Lung (tissue), 12 donors: Measurements from ENCODE around the gene PLA2R1. TPM values are rescaled to one million over a fixed set of nuclear protein-coding genes. Genes with fewer than 3 reads are reported as not detected.

ENCODE experiments used
- ATAC-seq: fragments of 200-7000 bp; cut with Tn5 transposase; one replicate; pipeline ENCODE4 v1.9.1; 2020; ENCODE audit warnings: moderate number of reproducible peaks; ENCODE audit not compliant: insufficient read depth, low FRiP score
- DNase-seq, 3 donors: peaks; one replicate each; pipeline ENCODE4 v3.0.0-alpha.2; 2013 to 2017
- H3K27ac ChIP-seq, 2 donors: one replicate each; pipeline ENCODE4 v1.5.1; 2013; ENCODE audit warnings: mild to moderate bottlenecking in 2 of 2, moderate library complexity in 2 of 2, control low read depth in 1 of 2, inconsistent platforms in 1 of 2, low read depth in 1 of 2, low read length in 1 of 2
- H3K27me3 ChIP-seq, 3 donors: one replicate each; pipeline ENCODE4 v1.5.1; 2013; ENCODE audit warnings: low read length in 2 of 3; ENCODE audit not compliant: control insufficient read depth in 3 of 3, insufficient read depth in 3 of 3
- H3K36me3 ChIP-seq, 4 donors: one replicate each; pipeline ENCODE4 v1.5.1; 2013; ENCODE audit warnings: low read length in 4 of 4, mild to moderate bottlenecking in 1 of 4, moderate library complexity in 1 of 4; ENCODE audit not compliant: control insufficient read depth in 4 of 4, insufficient read depth in 4 of 4
- H3K4me1 ChIP-seq, 5 donors: one replicate each; pipeline ENCODE4 v1.5.1; 2013; ENCODE audit warnings: low read length in 5 of 5, mild to moderate bottlenecking in 2 of 5, moderate library complexity in 1 of 5; ENCODE audit not compliant: control insufficient read depth in 5 of 5, insufficient read depth in 5 of 5
- H3K4me3 ChIP-seq: one replicate; pipeline ENCODE4 v1.5.1; 2013; ENCODE audit warnings: mild to moderate bottlenecking, control low read depth, moderate library complexity
- H3K9ac ChIP-seq, 2 donors: one replicate each; pipeline ENCODE4 v1.5.1; 2013; ENCODE audit warnings: low read length in 2 of 2, control low read depth in 1 of 2; ENCODE audit not compliant: insufficient read depth in 1 of 2
- H3K9me3 ChIP-seq, 4 donors: one replicate each; pipeline ENCODE4 v1.5.1; 2013; ENCODE audit warnings: low read length in 3 of 4, mild to moderate bottlenecking in 1 of 4, moderate library complexity in 1 of 4; ENCODE audit not compliant: control insufficient read depth in 4 of 4, insufficient read depth in 3 of 4
- CTCF ChIP-seq: IDR thresholded peaks from 2 replicates; pipeline ENCODE4 v1.5.1; 2012; ENCODE audit warnings: mild to moderate bottlenecking; ENCODE audit errors: control extremely low read depth, extremely low read depth
- WGBS, 2 donors: extraction: QIAGEN DNeasy Blood & Tissue Kit; methylation state at CpG; one replicate each; pipeline ENCODE4 v1.1.7; 2013; 5-methylcytosine and 5-hydroxymethylcytosine counted together
- polyA plus RNA-seq, 2 donors: library from polyadenylated mRNA; stranded (reverse); fragments of 200-250 nt; gene quantifications; one replicate each; pipeline ENCODE4 v1.2.1, GENCODE V29; 2013
- total RNA-seq, 2 donors: library from RNA; depleted of rRNA in 1 of 2; stranded (reverse); fragments of >200 nt in 1 of 2; gene quantifications; one replicate each; pipeline ENCODE4 v1.2.1, GENCODE V29; 2014 to 2021
- donor health status: control.
- donor health status: control.
- donor health status: Bipolar disorder and iron deficiency.
- donor health status: healthy.
- donor health status: DM: yes; HTN: yes; CAD: no.

The PLA2R1 gene
- total and polyA plus RNA-seq, 4 donors: 0.79 to 13.5 (median 2.3) TPM

- H3K27ac ChIP-seq: no peak overlapping the region
- no peaks in the 10 kb centered on the region for H3K9me3 ChIP-seq
- no peak overlapping the region for H3K9ac ChIP-seq
- H3K4me1 ChIP-seq: no peaks in the 10 kb centered on the region
- WGBS, 2 donors: 88 to 92% methylated on average over 3 of the region's 3 CpGs
- ATAC-seq (no peak), DNase-seq (no peak)
- peaks cover 0 to 4% (median 0%) of the 10 kb centered on the region in 4 donors for H3K36me3 ChIP-seq
- H3K4me3 ChIP-seq: no peak overlapping the region
- no peaks in the 10 kb centered on the region for H3K27me3 ChIP-seq
- TF ChIP-seq CTCF: no peak
Observed at GRCh38 chr2:160109243-160109642, 46.8 kb upstream of the PLA2R1 start.

GRCh38 chr2:160108646-160109045, 46.2 kb upstream of the PLA2R1 start:
- ATAC-seq: no peak
- H3K36me3 ChIP-seq: peaks cover 0 to 4% (median 0%) of the 10 kb centered on the region in 4 donors
- no peak overlapping the region for H3K27ac ChIP-seq
- no peaks in the 10 kb centered on the region for H3K27me3 ChIP-seq
- DNase-seq: no peak
- WGBS, 2 donors: 50 to 70% methylated on average over 2 of the region's 2 CpGs
- H3K4me3 ChIP-seq: no peak overlapping the region
- no peak for TF ChIP-seq CTCF
- H3K9ac ChIP-seq: no peak overlapping the region
- no peaks in the 10 kb centered on the region for H3K4me1 ChIP-seq
- H3K9me3 ChIP-seq: no peaks in the 10 kb centered on the region

GRCh38 chr2:160105366-160105765, 43.0 kb upstream of the PLA2R1 start:
- peaks cover 0 to 2% (median 0%) of the 10 kb centered on the region in 4 donors for H3K36me3 ChIP-seq
- H3K9ac ChIP-seq: no peak overlapping the region
- H3K4me3 ChIP-seq: no peak overlapping the region
- no peak for ATAC-seq
- no peak for TF ChIP-seq CTCF
- H3K27ac ChIP-seq: no peak overlapping the region
- no peaks in the 10 kb centered on the region for H3K9me3 ChIP-seq
- H3K27me3 ChIP-seq: no peaks in the 10 kb centered on the region
- WGBS, 2 donors: 94 to 97% methylated on average over 1 of the region's 1 CpG
- H3K4me1 ChIP-seq: no peaks in the 10 kb centered on the region
- DNase-seq: no peak

- ATAC-seq: no peak
- DNase-seq: no peak
- peaks cover 0 to 2% (median 0%) of the 10 kb centered on the region in 4 donors for H3K36me3 ChIP-seq
- WGBS, 2 donors: 30 to 62% methylated on average over 2 of the region's 2 CpGs
- no peak overlapping the region for H3K9ac ChIP-seq
- no peak for TF ChIP-seq CTCF
- H3K4me1 ChIP-seq: no peaks in the 10 kb centered on the region
- no peak overlapping the region for H3K4me3 ChIP-seq
- H3K27ac ChIP-seq: no peak overlapping the region
- H3K9me3 ChIP-seq: no peaks in the 10 kb centered on the region
- H3K27me3 ChIP-seq: no peaks in the 10 kb centered on the region
Observed at GRCh38 chr2:160104115-160104514, 41.7 kb upstream of the PLA2R1 start.
